Activated CD4-positive, alpha-beta T cell treated with anti-CD3 and anti-CD28 coated beads for 36 hours (primary cell): Measurements from ENCODE around the gene TMEM209. TPM values are rescaled to one million over a fixed set of nuclear protein-coding genes. Genes with fewer than 3 reads are reported as not detected.
A peak's percentile ranks its signal among the peaks of the same experiment; 100 is the strongest.

Experiments used
- ATAC-seq: fragments of 200-7000 bp; cut with Tn5 transposase; one replicate; pipeline ENCODE4 v1.10.0; 2021; ENCODE audit warnings: mild to moderate bottlenecking, moderate library complexity
- CTCF ChIA-PET: fragments of 350-600 bp; sonication (Branson Sonifier 250); formaldehyde crosslinking; loops from one replicate; lab custom pipeline; 2021; ENCODE audit warnings: antibody characterized with exemption; lab: Charles Lee
- POLR2A ChIA-PET: fragments of 350-600 bp; sonication (Branson Sonifier 250); formaldehyde crosslinking; loops from one replicate; lab custom pipeline; 2021; ENCODE audit warnings: antibody characterized with exemption, inconsistent platforms; lab: Charles Lee
- DNase-seq: peaks from one replicate; pipeline ENCODE4 v3.0.0-alpha.2; 2020
- H3K27ac Mint-ChIP-seq: one replicate; pipeline ENCODE4 v1.8.0; 2021; ENCODE audit warnings: mixed read lengths
- H3K27me3 Mint-ChIP-seq: one replicate; pipeline ENCODE4 v1.8.0; 2021; ENCODE audit warnings: mixed read lengths
- H3K36me3 Mint-ChIP-seq: one replicate; pipeline ENCODE4 v1.8.0; 2021; ENCODE audit warnings: low read depth, mixed read lengths
- H3K4me1 Mint-ChIP-seq: one replicate; pipeline ENCODE4 v1.8.0; 2021; ENCODE audit warnings: mixed read lengths
- H3K4me3 Mint-ChIP-seq: one replicate; pipeline ENCODE4 v1.8.0; 2021; ENCODE audit warnings: mild to moderate bottlenecking, moderate library complexity, mixed read lengths
- H3K9me3 Mint-ChIP-seq: one replicate; pipeline ENCODE4 v1.8.0; 2021; ENCODE audit warnings: low read depth, mixed read lengths
- intact Hi-C, 2 experiments: fragments of 100-400 bp; cut with DNase I in 1 of 2; cut with micrococcal nuclease in 1 of 2; formaldehyde crosslinking; loops; one replicate each; pipeline versions ENCODE4 v1.14.2 to v1.15.1; 2022 to 2024; cut with DNase I, micrococcal nuclease
- total RNA-seq, 2 experiments: library from RNA; stranded (reverse); gene quantifications; one replicate each; pipeline ENCODE4 v1.2.3, GENCODE V29; 2021

The TMEM209 gene
- total RNA-seq, 2 experiments from 2014 or later, result 41.0 to 57.0 TPM

DNA sequence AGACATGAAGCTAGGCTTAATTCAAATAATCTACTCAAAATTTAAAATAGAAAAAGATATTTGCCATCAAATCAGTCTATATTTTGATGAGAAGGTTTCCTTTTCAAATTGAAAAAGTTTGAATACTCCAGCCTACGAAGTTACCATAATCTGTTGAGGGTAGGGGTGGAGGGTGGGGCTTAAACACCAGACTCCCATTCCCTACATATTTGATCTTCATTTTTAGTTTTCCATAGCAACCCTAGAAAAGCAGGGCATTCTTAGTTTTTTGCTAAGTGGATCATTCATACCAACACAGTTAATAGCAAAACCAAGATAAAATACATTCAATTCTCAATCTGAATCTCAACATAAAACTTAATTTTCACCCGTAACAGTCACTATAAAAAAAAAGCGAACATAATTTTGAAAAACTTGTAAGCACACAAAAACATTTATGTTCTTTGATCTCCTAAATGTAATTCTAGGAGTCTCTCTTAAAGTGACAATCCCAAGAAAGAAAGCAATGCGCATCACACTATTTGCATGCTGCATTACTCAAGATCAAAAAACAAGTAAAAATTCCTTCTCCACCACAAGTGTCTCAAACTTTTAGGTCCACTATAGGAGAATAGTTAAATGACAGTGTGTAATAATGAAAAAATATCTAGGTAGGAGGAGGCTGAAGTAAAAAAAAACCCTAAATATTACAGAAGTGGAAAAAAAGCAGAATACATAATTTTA lies 30.8 kb downstream of the TMEM209 start:
- ATAC-seq (no peak), DNase-seq (no peak)
- Mint-ChIP-seq H3K4me1 (no peaks in the 10 kb centered on the region), H3K36me3 (peaks cover 54% of the 10 kb centered on the region), H3K9me3 (no peaks in the 10 kb centered on the region), H3K4me3 (no peak overlapping the region), H3K27ac (no peak overlapping the region), H3K27me3 (no peaks in the 10 kb centered on the region)
- ChIA-PET CTCF (no interaction called here), POLR2A (no interaction called here)
- intact Hi-C loops, result no loop called here

DNA sequence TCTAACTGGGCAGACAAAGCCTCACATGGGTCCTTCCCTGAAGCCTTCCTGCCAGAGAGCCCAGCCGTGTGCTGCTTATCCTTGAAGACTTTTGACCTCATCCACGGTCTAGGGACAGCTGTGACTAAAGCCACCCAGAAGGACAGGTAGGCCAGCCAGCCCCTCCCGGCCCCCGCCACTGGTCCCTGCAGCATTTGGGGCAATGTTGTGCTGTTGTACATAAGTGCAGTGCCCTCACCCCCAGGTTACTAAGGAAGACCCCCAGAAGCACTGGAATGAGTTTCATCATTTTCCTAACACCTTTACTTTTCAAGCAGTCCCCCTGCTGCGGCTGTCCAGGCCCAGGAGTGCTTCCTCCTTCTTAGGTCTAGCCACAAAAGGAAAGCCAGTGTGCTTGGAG lies 43.0 kb downstream of the TMEM209 start:
- peaks cover 10% of the 10 kb centered on the region for H3K9me3 Mint-ChIP-seq
- ChIA-PET CTCF (interaction anchor here (0.6 to 1.1 kb wide), 2 partner anchors 10 to 28 kb away, joined by 3 to 4 read pairs; no protein-coding TSS in a partner anchor), POLR2A (no interaction called here)
- intact Hi-C loops, result no loop called here
- ATAC-seq (no peak), DNase-seq (no peak)
- H3K27ac Mint-ChIP-seq, result no peak overlapping the region
- no peaks in the 10 kb centered on the region for H3K4me1 Mint-ChIP-seq
- H3K27me3 Mint-ChIP-seq, result no peaks in the 10 kb centered on the region
- H3K4me3 Mint-ChIP-seq, result no peak overlapping the region
- peaks cover 78% of the 10 kb centered on the region for H3K36me3 Mint-ChIP-seq

DNA sequence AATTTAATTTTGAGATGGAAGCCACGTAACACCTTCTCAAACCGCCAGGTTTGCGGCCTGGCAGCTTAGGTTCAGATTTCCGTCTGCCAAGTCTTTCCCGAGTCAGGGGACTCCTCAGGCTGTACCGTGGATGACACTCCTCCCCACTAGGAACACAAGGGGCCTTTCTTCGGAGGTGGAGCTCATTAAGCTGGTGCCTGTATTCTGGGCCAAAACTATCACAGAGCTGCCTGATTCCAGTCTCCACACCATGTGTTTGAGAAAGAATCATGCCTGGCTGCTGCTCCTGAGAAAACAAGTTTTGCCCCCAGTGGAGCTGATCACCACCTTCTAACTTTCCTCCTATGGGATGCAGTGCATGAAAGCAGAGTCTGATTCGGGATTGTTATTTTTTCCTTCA lies 44.8 kb downstream of the TMEM209 start:
- CTCF ChIA-PET, result interaction anchor here (1.4 to 1.5 kb wide), 2 partner anchors 11 to 21 kb away, joined by 3 to 4 read pairs; no protein-coding TSS in a partner anchor
- DNase-seq, result no peak
- H3K36me3 Mint-ChIP-seq, result peaks cover 72% of the 10 kb centered on the region

DNA sequence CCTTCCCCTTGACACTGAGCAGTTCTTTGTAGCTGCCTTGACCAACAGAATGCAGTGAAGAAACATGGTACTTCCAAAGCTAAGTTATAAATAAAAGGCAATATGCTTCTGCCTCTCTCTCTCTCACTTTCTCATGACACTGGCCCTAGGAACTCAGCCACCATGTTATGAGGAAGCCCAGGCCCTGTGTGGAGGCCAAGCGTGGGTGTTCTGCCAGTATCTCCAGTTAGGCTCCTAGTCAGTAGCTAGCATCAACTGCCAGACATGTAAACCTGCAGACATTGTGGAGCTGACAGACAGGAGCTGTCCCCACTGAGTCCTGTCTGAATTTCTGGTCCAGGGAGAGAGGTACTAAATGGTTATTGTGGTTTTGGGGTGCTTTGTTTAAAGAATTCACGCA lies 45.2 kb downstream of the TMEM209 start:
- POLR2A ChIA-PET, result no interaction called here
- CTCF ChIA-PET, result interaction anchor here (1.4 to 1.5 kb wide), 2 partner anchors 11 to 21 kb away, joined by 3 to 4 read pairs; no protein-coding TSS in a partner anchor
- Mint-ChIP-seq H3K27ac (no peak overlapping the region), H3K4me1 (no peaks in the 10 kb centered on the region), H3K4me3 (no peak overlapping the region), H3K9me3 (peaks cover 11% of the 10 kb centered on the region), H3K36me3 (peaks cover 68% of the 10 kb centered on the region), H3K27me3 (peaks cover 2% of the 10 kb centered on the region)
- intact Hi-C loops, result no loop called here
- DNase-seq, result no peak
- ATAC-seq, result no peak

More for the DNA sequence above, 44.8 kb downstream of the TMEM209 start:
- Mint-ChIP-seq H3K9me3 (peaks cover 11% of the 10 kb centered on the region), H3K27ac (no peak overlapping the region), H3K4me1 (no peaks in the 10 kb centered on the region), H3K27me3 (peaks cover 1% of the 10 kb centered on the region), H3K4me3 (no peak overlapping the region)
- no peak for ATAC-seq
- POLR2A ChIA-PET, result no interaction called here
- intact Hi-C loops, result no loop called here

DNA sequence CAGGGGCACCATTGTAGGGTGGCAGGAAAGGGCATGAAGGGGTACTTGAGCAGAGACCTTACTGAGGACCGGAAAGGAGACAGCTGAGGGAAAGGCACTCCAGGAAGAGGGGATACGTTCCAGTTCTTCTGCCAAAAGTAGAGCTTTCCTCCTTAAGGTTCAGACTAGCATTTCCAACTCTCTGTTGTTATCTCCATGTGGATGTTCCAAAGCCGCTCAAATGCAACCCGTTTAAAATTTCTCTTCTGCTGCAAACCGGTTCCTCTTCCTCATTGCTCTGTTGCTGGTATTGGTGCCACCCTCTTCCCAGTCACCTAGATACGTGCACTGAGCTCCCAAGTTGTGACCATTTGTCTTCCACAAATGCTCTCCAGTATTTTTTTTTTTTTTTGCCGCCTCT lies 47.5 kb downstream of the TMEM209 start:
- Mint-ChIP-seq H3K36me3 (peaks cover 50% of the 10 kb centered on the region), H3K9me3 (peaks cover 11% of the 10 kb centered on the region), H3K4me1 (no peaks in the 10 kb centered on the region), H3K27ac (no peak overlapping the region), H3K27me3 (peaks cover 2% of the 10 kb centered on the region), H3K4me3 (no peak overlapping the region)
- no peak for DNase-seq
- ChIA-PET CTCF (no interaction called here), POLR2A (no interaction called here)
- ATAC-seq, result no peak
- intact Hi-C loops, result no loop called here

DNA sequence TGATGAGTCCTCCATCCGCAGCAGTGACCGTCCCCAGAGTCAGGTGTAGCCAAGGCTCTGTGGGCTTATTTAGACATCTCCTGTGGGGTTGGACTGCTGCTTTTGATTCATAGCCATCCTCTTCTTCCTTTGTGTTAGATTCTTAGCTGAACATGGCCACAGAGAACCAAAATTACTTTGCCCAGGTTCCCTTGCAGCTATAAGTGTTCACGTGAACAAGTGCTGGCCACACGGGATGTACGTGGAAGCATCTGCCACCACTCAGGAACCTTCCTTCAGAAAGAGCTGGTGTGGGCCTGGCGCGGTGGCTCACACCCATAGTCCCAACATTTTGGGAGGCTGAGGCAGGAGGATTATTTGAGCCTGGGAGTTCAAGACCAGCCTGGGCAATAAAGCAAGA lies 49.1 kb downstream of the TMEM209 start:
- H3K9me3 Mint-ChIP-seq, result peaks cover 11% of the 10 kb centered on the region
- ChIA-PET POLR2A (interaction anchor here (0.6 kb wide), 1 partner anchor 729 kb away, joined by 9 read pairs; no protein-coding TSS in a partner anchor), CTCF (no interaction called here)
- H3K36me3 Mint-ChIP-seq, result peaks cover 36% of the 10 kb centered on the region
- DNase-seq, result no peak
- no peak for ATAC-seq
- intact Hi-C loops, result no loop called here
- H3K4me3 Mint-ChIP-seq, result no peak overlapping the region
- H3K27me3 Mint-ChIP-seq, result peaks cover 2% of the 10 kb centered on the region
- H3K27ac Mint-ChIP-seq, result no peak overlapping the region
- no peaks in the 10 kb centered on the region for H3K4me1 Mint-ChIP-seq

DNA sequence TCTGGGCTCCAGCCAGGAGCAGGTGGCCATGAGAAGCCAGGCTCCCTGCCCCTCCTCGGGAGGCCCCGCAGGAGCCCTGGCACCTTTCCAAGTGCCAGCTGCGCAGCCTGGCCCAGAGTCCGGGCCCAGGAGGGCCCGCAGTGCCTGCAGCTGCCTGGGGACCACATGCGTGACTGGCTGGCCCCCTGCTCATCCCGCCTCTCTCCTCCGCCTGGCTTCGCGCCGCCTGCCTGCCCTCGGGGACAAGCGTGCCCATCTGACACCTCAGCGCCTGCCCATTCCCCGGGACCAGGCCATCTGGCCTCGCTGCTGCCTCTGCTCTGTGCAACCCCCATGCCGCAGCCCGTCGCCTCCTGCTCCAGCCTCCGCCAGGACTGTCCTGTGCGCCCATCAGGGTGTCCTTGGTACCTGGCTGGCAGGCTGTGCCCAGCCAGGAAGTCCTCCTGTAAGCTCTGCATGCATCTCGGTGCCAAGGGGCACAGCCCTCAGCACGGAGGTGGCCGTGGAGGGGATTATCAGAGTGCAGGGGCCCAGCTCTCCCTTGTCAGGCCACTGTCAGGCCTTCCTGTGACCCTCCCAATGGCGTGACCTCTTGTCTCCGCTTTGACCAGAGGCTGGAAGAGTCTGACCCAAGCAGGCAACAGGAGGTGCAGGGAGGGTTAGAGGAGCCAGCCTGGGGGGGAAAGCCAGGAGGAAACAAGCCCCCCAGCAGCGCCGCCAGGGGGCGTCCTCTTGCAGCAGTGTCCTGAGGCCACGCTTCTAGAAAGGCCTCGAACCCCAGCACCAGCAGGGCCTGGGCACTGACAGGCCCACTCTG lies 50.5 kb downstream of the TMEM209 start:
- Mint-ChIP-seq H3K9me3 (peaks cover 6% of the 10 kb centered on the region), H3K36me3 (peaks cover 21% of the 10 kb centered on the region), H3K27me3 (peaks cover 4% of the 10 kb centered on the region), H3K4me3 (no peak overlapping the region), H3K4me1 (no peaks in the 10 kb centered on the region), H3K27ac (no peak overlapping the region)
- ChIA-PET POLR2A (no interaction called here), CTCF (interaction anchor here (0.6 to 0.7 kb wide), 2 partner anchors 38 to 80 kb away, joined by 3 read pairs; no protein-coding TSS in a partner anchor)
- intact Hi-C loops, result no loop called here
- DNase-seq (no peak), ATAC-seq (no peak)

DNA sequence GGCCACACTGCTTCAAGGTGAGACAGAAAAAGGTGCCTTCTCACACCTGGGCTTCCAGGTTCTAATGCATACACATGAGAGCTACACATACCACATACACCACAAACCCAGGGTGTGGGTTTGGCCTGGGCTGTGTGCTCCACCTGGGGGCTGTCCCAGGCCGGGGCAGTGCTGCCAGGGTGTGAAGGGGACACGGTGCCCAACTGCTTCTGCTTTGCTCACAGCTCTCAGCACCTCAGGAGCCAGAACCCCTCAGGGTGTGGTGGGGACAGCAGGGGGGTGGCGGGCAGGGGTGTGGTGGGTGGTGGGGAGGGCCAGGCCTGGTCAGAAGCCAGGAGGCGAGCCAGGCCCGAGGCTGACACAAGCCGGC lies 51.1 kb downstream of the TMEM209 start:
- ChIA-PET CTCF (interaction anchor here (0.6 to 0.7 kb wide), 2 partner anchors 13 to 79 kb away, joined by 3 read pairs; no protein-coding TSS in a partner anchor), POLR2A (no interaction called here)
- ATAC-seq, result no peak
- Mint-ChIP-seq H3K27me3 (peaks cover 6% of the 10 kb centered on the region), H3K9me3 (peaks cover 6% of the 10 kb centered on the region), H3K4me1 (no peaks in the 10 kb centered on the region), H3K4me3 (no peak overlapping the region), H3K36me3 (peaks cover 16% of the 10 kb centered on the region), H3K27ac (no peak overlapping the region)
- intact Hi-C loops, result no loop called here
- no peak for DNase-seq

DNA sequence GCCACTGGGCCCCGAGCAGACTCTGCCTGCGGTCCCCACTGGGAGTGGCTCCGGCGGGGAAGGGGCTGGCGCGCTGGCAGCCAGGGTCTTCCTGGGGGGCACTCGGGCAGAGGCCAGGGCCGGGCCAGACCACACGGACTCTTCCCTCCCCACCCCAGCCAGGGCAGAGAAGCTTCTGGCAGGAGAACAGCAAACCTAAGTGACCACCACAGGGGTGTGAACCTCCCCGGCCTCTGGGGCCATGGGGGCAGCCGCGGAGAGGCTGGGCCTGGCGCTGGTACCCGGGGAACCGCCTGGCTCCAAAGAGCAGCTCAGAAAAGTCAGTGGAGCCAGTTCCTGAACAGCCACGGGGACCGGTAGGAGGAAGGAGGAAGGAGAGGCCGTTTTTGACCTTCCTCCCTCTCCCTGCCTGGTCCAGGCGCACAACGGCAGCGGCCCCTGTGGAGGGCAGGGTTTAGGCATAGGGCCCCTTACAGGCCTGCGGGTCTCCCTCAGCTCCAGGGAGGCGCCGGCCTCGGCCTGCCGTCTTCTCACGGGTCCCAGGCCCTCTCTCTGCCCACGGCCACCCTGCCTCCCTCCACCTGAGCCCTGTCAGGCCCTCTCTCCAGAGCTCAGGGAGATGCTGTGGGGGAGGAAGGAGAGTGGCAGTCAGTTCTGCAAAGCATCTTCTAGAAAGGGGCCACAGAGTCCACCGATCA lies 51.8 kb downstream of the TMEM209 start:
- peaks cover 6% of the 10 kb centered on the region for H3K27me3 Mint-ChIP-seq
- H3K36me3 Mint-ChIP-seq, result peaks cover 9% of the 10 kb centered on the region
- H3K27ac Mint-ChIP-seq, result no peak overlapping the region
- ChIA-PET POLR2A (interaction anchor here (1.4 kb wide), 1 partner anchor 12 kb away, joined by 3 read pairs; no protein-coding TSS in a partner anchor), CTCF (interaction anchor here (0.7 kb wide), 1 partner anchor 12 kb away, joined by 3 read pairs; no protein-coding TSS in a partner anchor)
- no peaks in the 10 kb centered on the region for H3K4me1 Mint-ChIP-seq
- no peak overlapping the region for H3K4me3 Mint-ChIP-seq
- peaks cover 5% of the 10 kb centered on the region for H3K9me3 Mint-ChIP-seq
- ATAC-seq, result no peak
- intact Hi-C loops, result no loop called here
- DNase-seq, result no peak

DNA sequence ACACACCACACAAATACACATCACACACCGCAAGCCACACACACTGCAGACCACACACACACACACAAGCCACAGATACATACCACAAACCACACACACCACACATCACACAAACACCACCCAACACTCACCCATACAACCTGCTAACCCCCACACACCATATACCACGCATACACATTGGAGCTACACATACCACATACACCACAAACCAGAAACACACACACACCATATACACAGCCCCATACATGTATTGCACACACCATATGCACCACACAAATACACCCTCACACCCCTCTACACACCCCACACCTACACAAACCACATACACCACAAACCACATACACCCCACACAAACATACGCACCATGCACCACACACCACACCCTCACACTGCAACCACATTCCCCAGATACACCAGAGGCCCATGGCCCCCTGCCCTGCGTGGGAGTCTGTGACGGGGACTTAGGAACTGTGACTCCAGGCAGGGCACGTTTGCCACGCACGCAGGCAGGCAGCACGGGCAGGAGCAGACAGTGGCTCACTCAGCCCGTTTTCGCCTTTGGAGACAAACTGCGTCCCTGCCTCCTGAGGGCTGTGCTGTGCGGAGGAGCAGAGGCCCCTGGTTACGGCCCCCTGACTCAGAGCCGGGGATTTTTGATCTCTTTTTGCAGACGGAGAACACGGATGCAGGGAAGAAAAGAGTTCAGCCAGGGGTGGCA lies 52.6 kb downstream of the TMEM209 start:
- ATAC-seq, result peak; percentile 27
- intact Hi-C loops, result no loop called here
- Mint-ChIP-seq H3K27me3 (peaks cover 6% of the 10 kb centered on the region), H3K9me3 (peaks cover 5% of the 10 kb centered on the region), H3K36me3 (peaks cover 4% of the 10 kb centered on the region), H3K4me1 (no peaks in the 10 kb centered on the region), H3K27ac (no peak overlapping the region), H3K4me3 (no peak overlapping the region)
- DNase-seq, result peak; percentile 48
- CTCF ChIA-PET, result no interaction called here
- POLR2A ChIA-PET, result interaction anchor here (1.4 kb wide), 1 partner anchor 11 kb away, joined by 3 read pairs; no protein-coding TSS in a partner anchor
